ENCODE results near the gene DNAJC15.

- TF ChIP-seq EZH2 (IDR thresholded peaks at IDR 0.05; ENCODE audit: insufficient read depth, poor library complexity, severe bottlenecking): no peak
- TF ChIP-seq EZH2phosphoT487 (IDR thresholded peaks at IDR 0.05; ENCODE audit: insufficient read depth, low read depth): no peak
Observed at GRCh38 chr13:43158516-43158915, 135.1 kb downstream of the DNAJC15 start.

All from GM23248 (cell line).